Activated CD8-positive, alpha-beta memory T cell treated with anti-CD3 and anti-CD28 coated beads for 36 hours (primary cell): ENCODE measurements around the gene CCDC9B. TPM values are rescaled to one million over a fixed set of nuclear protein-coding genes. Genes with fewer than 3 reads are reported as not detected.

ENCODE experiments used
- CTCF ChIA-PET: fragments of 350-600 bp; sonication (Branson Sonifier 250); formaldehyde crosslinking; loops from one replicate; lab custom pipeline; 2021; ENCODE audit warnings: antibody characterized with exemption; lab: Charles Lee
- POLR2A ChIA-PET: fragments of 350-600 bp; sonication (Branson Sonifier 250); formaldehyde crosslinking; loops from one replicate; lab custom pipeline; 2021; ENCODE audit warnings: antibody characterized with exemption; lab: Charles Lee
- total RNA-seq, 2 experiments: library from RNA; stranded (reverse); gene quantifications; one replicate each; pipeline ENCODE4 v1.2.3, GENCODE V29; 2021

CCDC9B gene
- total RNA-seq, 2 experiments from 2014 or later, result 0.17 to 0.34 TPM

- CTCF ChIA-PET, result interaction anchor here (0.8 to 8.8 kb wide), 15 partner anchors 10 to 84 kb away, joined by 3 to 95 read pairs (median 11); partner anchors contain the start of genes INAFM2 and PLCB2
- POLR2A ChIA-PET, result no interaction called here
These were observed 1.7 kb downstream of the CCDC9B start for GRCh38 chr15:40338921-40339620.

- CTCF ChIA-PET, result interaction anchor here (0.6 to 8.8 kb wide), 27 partner anchors 11 to 154 kb away, joined by 3 to 95 read pairs (median 6); partner anchors contain the start of genes ANKRD63, INAFM2 and PLCB2
- POLR2A ChIA-PET, result interaction anchor here (1.5 kb wide), 1 partner anchor 29 kb away, joined by 3 read pairs; no protein-coding TSS in a partner anchor
These were observed 2.6 kb downstream of the CCDC9B start for GRCh38 chr15:40338041-40338657.

- POLR2A ChIA-PET, result interaction anchor here (1.5 kb wide), 1 partner anchor 30 kb away, joined by 3 read pairs; no protein-coding TSS in a partner anchor
- CTCF ChIA-PET, result interaction anchor here (0.6 to 8.8 kb wide), 24 partner anchors 11 to 154 kb away, joined by 3 to 95 read pairs (median 6); partner anchors contain the start of genes ANKRD63, INAFM2 and PLCB2
These were observed 3.1 kb downstream of the CCDC9B start for GRCh38 chr15:40337597-40337996.

- ChIA-PET POLR2A (interaction anchor here (1.5 kb wide), 1 partner anchor 31 kb away, joined by 3 read pairs; no protein-coding TSS in a partner anchor), CTCF (interaction anchor here (1.2 to 8.8 kb wide), 11 partner anchors 10 to 119 kb away, joined by 3 to 95 read pairs (median 13); partner anchors contain the start of genes INAFM2 and PLCB2)
These were observed 4.0 kb downstream of the CCDC9B start for GRCh38 chr15:40336744-40337122.

- POLR2A ChIA-PET, result no interaction called here
- CTCF ChIA-PET, result interaction anchor here (1.2 to 8.8 kb wide), 8 partner anchors 9 to 119 kb away, joined by 3 to 95 read pairs (median 35); partner anchors contain the start of genes INAFM2 and PLCB2
These were observed 4.6 kb downstream of the CCDC9B start for GRCh38 chr15:40335938-40336743.

GRCh38 chr15:40334941-40335795 lies 5.6 kb downstream of the CCDC9B start:
- POLR2A ChIA-PET, result interaction anchor here (0.9 kb wide), 1 partner anchor 12 kb away, joined by 3 read pairs; the partner anchor contains the start of gene INAFM2
- CTCF ChIA-PET, result interaction anchor here (1.0 to 8.8 kb wide), 4 partner anchors 9 to 55 kb away, joined by 3 to 95 read pairs (median 12); partner anchors contain the start of genes ANKRD63 and INAFM2

GRCh38 chr15:40334541-40334940 lies 6.2 kb downstream of the CCDC9B start:
- ChIA-PET POLR2A (interaction anchor here (0.9 kb wide), 1 partner anchor 11 kb away, joined by 3 read pairs; the partner anchor contains the start of gene INAFM2), CTCF (interaction anchor here (1.0 to 8.8 kb wide), 4 partner anchors 9 to 54 kb away, joined by 3 to 95 read pairs (median 12); partner anchors contain the start of genes ANKRD63 and INAFM2)

- ChIA-PET POLR2A (interaction anchor here (0.9 kb wide), 1 partner anchor 11 kb away, joined by 3 read pairs; the partner anchor contains the start of gene INAFM2), CTCF (interaction anchor here (1.0 to 8.8 kb wide), 4 partner anchors 10 to 54 kb away, joined by 3 to 95 read pairs (median 12); partner anchors contain the start of genes ANKRD63 and INAFM2)
These were observed 6.7 kb downstream of the CCDC9B start for GRCh38 chr15:40333922-40334492.

GRCh38 chr15:40332113-40332781 lies 8.5 kb downstream of the CCDC9B start:
- ChIA-PET CTCF (interaction anchor here (0.5 to 3.7 kb wide), 6 partner anchors 8 to 94 kb away, joined by 3 to 17 read pairs (median 4); partner anchors contain the start of gene CCDC9B), POLR2A (interaction anchor here (1.1 kb wide), 1 partner anchor 10 kb away, joined by 4 read pairs; no protein-coding TSS in a partner anchor)

GRCh38 chr15:40331637-40332036 lies 9.1 kb downstream of the CCDC9B start:
- ChIA-PET POLR2A (interaction anchor here (0.5 kb wide), 1 partner anchor 65 kb away, joined by 3 read pairs; no protein-coding TSS in a partner anchor), CTCF (interaction anchor here (0.5 to 3.7 kb wide), 6 partner anchors 9 to 90 kb away, joined by 3 to 17 read pairs (median 4); partner anchors contain the start of gene CCDC9B)

- POLR2A ChIA-PET, result interaction anchor here (0.5 kb wide), 1 partner anchor 66 kb away, joined by 3 read pairs; no protein-coding TSS in a partner anchor
- CTCF ChIA-PET, result interaction anchor here (0.6 to 1.6 kb wide), 3 partner anchors 10 to 335 kb away, joined by 3 to 6 read pairs (median 5); partner anchors contain the start of gene CCDC9B
These were observed 9.7 kb downstream of the CCDC9B start for GRCh38 chr15:40331026-40331425.

GRCh38 chr15:40330368-40330836 lies 10.3 kb downstream of the CCDC9B start:
- CTCF ChIA-PET, result interaction anchor here (0.6 to 1.6 kb wide), 4 partner anchors 10 to 335 kb away, joined by 3 to 6 read pairs (median 5); partner anchors contain the start of gene CCDC9B

GRCh38 chr15:40329804-40330203 lies 10.9 kb downstream of the CCDC9B start:
- ChIA-PET CTCF (interaction anchor here (1.0 to 1.5 kb wide), 2 partner anchors 15 to 51 kb away, joined by 3 to 5 read pairs; no protein-coding TSS in a partner anchor), POLR2A (no interaction called here)

More at GRCh38 chr15:40330368-40330836, 10.3 kb downstream of the CCDC9B start:
- POLR2A ChIA-PET, result no interaction called here

GRCh38 chr15:40328751-40329150 lies 12.0 kb downstream of the CCDC9B start:
- CTCF ChIA-PET, result interaction anchor here (0.6 to 5.4 kb wide), 6 partner anchors 9 to 165 kb away, joined by 3 to 40 read pairs (median 4); partner anchors contain the start of gene PLCB2
- POLR2A ChIA-PET, result no interaction called here

- POLR2A ChIA-PET, result no interaction called here
- CTCF ChIA-PET, result interaction anchor here (1.3 to 5.4 kb wide), 3 partner anchors 10 to 49 kb away, joined by 3 to 40 read pairs (median 7); no protein-coding TSS in a partner anchor
These were observed 12.6 kb downstream of the CCDC9B start for GRCh38 chr15:40328176-40328575.
